H9 (cell line): Measurements from ENCODE around the gene OR5H2. TPM values are rescaled to one million over a fixed set of nuclear protein-coding genes. Genes with fewer than 3 reads are reported as not detected.

Experiments
- DNase-seq: peaks from one replicate; pipeline ENCODE4 v3.0.0-alpha.2; 2017
- H2AFZ ChIP-seq: one replicate; pipeline ENCODE4 v1.6.1; 2013; ENCODE audit warnings: mild to moderate bottlenecking, low read length, control low read depth, moderate library complexity
- H2AK5ac ChIP-seq: 2 replicates; pipeline ENCODE4 v1.6.1; 2013; ENCODE audit warnings: low read length, control low read depth, mixed read lengths; ENCODE audit not compliant: insufficient read length
- H2BK120ac ChIP-seq: one replicate; pipeline ENCODE4 v1.6.1; 2013; ENCODE audit warnings: low read depth, mild to moderate bottlenecking, low read length, control low read depth, inconsistent platforms; ENCODE audit not compliant: poor library complexity, severe bottlenecking
- H2BK12ac ChIP-seq: 2 replicates; pipeline ENCODE4 v1.6.1; 2013; ENCODE audit warnings: low read length, control low read depth, mixed read lengths, low read depth; ENCODE audit not compliant: insufficient read length
- H2BK15ac ChIP-seq: 2 replicates; pipeline ENCODE4 v1.6.1; 2013; ENCODE audit warnings: low read depth, low read length, control low read depth
- H2BK20ac ChIP-seq: one replicate; pipeline ENCODE4 v1.6.1; 2013; ENCODE audit warnings: low read depth, mild to moderate bottlenecking, low read length, control low read depth, inconsistent platforms; ENCODE audit not compliant: poor library complexity, severe bottlenecking
- H2BK5ac ChIP-seq: 2 replicates; pipeline ENCODE4 v1.6.1; 2013; ENCODE audit warnings: low read length, control low read depth, mixed read lengths; ENCODE audit not compliant: insufficient read length
- H3K14ac ChIP-seq: 2 replicates; pipeline ENCODE4 v1.6.1; 2013; ENCODE audit warnings: low read length, control low read depth; ENCODE audit not compliant: insufficient read depth
- H3K18ac ChIP-seq: 2 replicates; pipeline ENCODE4 v1.6.1; 2013; ENCODE audit warnings: low read depth, mild to moderate bottlenecking, mixed read lengths, low read length, control low read depth; ENCODE audit not compliant: insufficient read length
- H3K23ac ChIP-seq: 2 replicates; pipeline ENCODE4 v1.6.1; 2013; ENCODE audit warnings: low read length, control low read depth, mixed read lengths, low read depth; ENCODE audit not compliant: insufficient read length
- H3K23me2 ChIP-seq: 2 replicates; pipeline ENCODE4 v1.6.1; 2013; ENCODE audit warnings: low read depth, mild to moderate bottlenecking, mixed read lengths, low read length, control low read depth; ENCODE audit not compliant: insufficient read length, poor library complexity, severe bottlenecking
- H3K27ac ChIP-seq: 2 replicates; pipeline ENCODE4 v1.5.1; 2013; ENCODE audit warnings: low read length, control low read depth, mixed read lengths, low read depth; ENCODE audit not compliant: insufficient read length
- H3K27me3 ChIP-seq: 2 replicates; pipeline ENCODE4 v1.6.1; 2013; ENCODE audit warnings: low read length, control low read depth, inconsistent platforms; ENCODE audit not compliant: insufficient read depth
- H3K4ac ChIP-seq: 2 replicates; pipeline ENCODE4 v1.6.1; 2013; ENCODE audit warnings: low read depth, mild to moderate bottlenecking, control low read depth, inconsistent platforms, low read length, moderate library complexity
- H3K4me1 ChIP-seq: 2 replicates; pipeline ENCODE4 v1.6.1; 2013; ENCODE audit warnings: low read length, control low read depth, inconsistent platforms; ENCODE audit not compliant: insufficient read depth
- H3K4me2 ChIP-seq: 2 replicates; pipeline ENCODE4 v1.6.1; 2013; ENCODE audit warnings: low read length, control low read depth, mixed read lengths; ENCODE audit not compliant: insufficient read length, insufficient read depth
- H3K56ac ChIP-seq: 2 replicates; pipeline ENCODE4 v1.6.1; 2013; ENCODE audit warnings: low read depth, mild to moderate bottlenecking, mixed read lengths, low read length, control low read depth; ENCODE audit not compliant: insufficient read length
- H3K79me1 ChIP-seq: 2 replicates; pipeline ENCODE4 v1.6.1; 2013; ENCODE audit warnings: low read depth, mild to moderate bottlenecking, moderate library complexity, low read length, control low read depth, inconsistent platforms; ENCODE audit not compliant: insufficient read depth, poor library complexity, severe bottlenecking
- H3K79me2 ChIP-seq: 2 replicates; pipeline ENCODE4 v1.6.1; 2013; ENCODE audit warnings: low read length, control low read depth, inconsistent platforms; ENCODE audit not compliant: insufficient read depth
- H3K9ac ChIP-seq: 2 replicates; pipeline ENCODE4 v1.6.1; 2013; ENCODE audit warnings: low read length, control low read depth, mixed read lengths; ENCODE audit not compliant: insufficient read length; ENCODE audit errors: extremely low read depth
- H3K9me3 ChIP-seq: one replicate; pipeline ENCODE4 v1.6.1; 2013; ENCODE audit warnings: low read depth, low read length, inconsistent platforms; ENCODE audit not compliant: control insufficient read depth
- H3T11ph ChIP-seq: one replicate; pipeline ENCODE4 v1.6.1; 2013; ENCODE audit warnings: mild to moderate bottlenecking, low read length, control low read depth, inconsistent platforms
- H4K20me1 ChIP-seq: one replicate; pipeline ENCODE4 v1.6.1; 2013; ENCODE audit not compliant: control insufficient read depth, insufficient read length, insufficient read depth
- H4K5ac ChIP-seq: 2 replicates; pipeline ENCODE4 v1.6.1; 2013; ENCODE audit warnings: low read depth, mild to moderate bottlenecking, mixed read lengths, low read length, control low read depth; ENCODE audit not compliant: insufficient read length
- H4K8ac ChIP-seq: replicated peaks from 2 replicates; pipeline ENCODE4 v1.6.1; 2013; ENCODE audit warnings: low read length, control low read depth, mixed read lengths, low read depth; ENCODE audit not compliant: insufficient read length
- H4K91ac ChIP-seq: 2 replicates; pipeline ENCODE4 v1.6.1; 2013; ENCODE audit warnings: low read depth, mild to moderate bottlenecking, moderate library complexity, mixed read lengths, low read length, control low read depth; ENCODE audit not compliant: insufficient read length
- H3K27ac Mint-ChIP-seq, 3 experiments: 2 replicates in 2 of 3; 3 replicates in 1 of 3; pipeline ENCODE4 v1.8.0; 2020 to 2021; ENCODE audit warnings: mixed read lengths in 3 of 3, mild to moderate bottlenecking in 1 of 3, moderate library complexity in 1 of 3
- H3K27me3 Mint-ChIP-seq: 2 replicates; pipeline ENCODE4 v1.8.0; 2021; ENCODE audit warnings: low read depth, mild to moderate bottlenecking, moderate library complexity, mixed read lengths
- H3K36me3 Mint-ChIP-seq, 3 experiments: 2 replicates in 2 of 3; 3 replicates in 1 of 3; pipeline ENCODE4 v1.8.0; 2020 to 2021; ENCODE audit warnings: low read depth in 3 of 3, mixed read lengths in 3 of 3; ENCODE audit not compliant: insufficient read depth in 1 of 3
- H3K4me1 Mint-ChIP-seq, 2 experiments: 2 replicates each; pipeline ENCODE4 v1.8.0; 2020; ENCODE audit warnings: mixed read lengths in 2 of 2
- H3K4me3 Mint-ChIP-seq, 2 experiments: 2 replicates in 1 of 2; 3 replicates in 1 of 2; pipeline ENCODE4 v1.8.0; 2020 to 2021; ENCODE audit warnings: mild to moderate bottlenecking in 2 of 2, mixed read lengths in 2 of 2, moderate library complexity in 1 of 2
- H3K9me3 Mint-ChIP-seq, 2 experiments: 2 replicates in 1 of 2; 3 replicates in 1 of 2; pipeline ENCODE4 v1.8.0; 2020; ENCODE audit warnings: mild to moderate bottlenecking in 2 of 2, mixed read lengths in 2 of 2, moderate library complexity in 1 of 2
- CTCF ChIP-seq: fragments of 200-600 bp; sonication (generic); conservative IDR thresholded peaks from 3 replicates; pipeline ENCODE4 v1.8.0; 2021; ENCODE audit warnings: antibody characterized with exemption, mild to moderate bottlenecking
- WGBS: extraction: QIAGEN DNeasy Blood & Tissue Kit; methylation state at CpG from one replicate; pipeline ENCODE4 v1.1.7; 2013; ENCODE audit warnings: missing lambda C conversion rate, low lambda C conversion rate, mixed read lengths; ENCODE audit not compliant: insufficient read length; ENCODE audit errors: extremely low coverage; 5-methylcytosine and 5-hydroxymethylcytosine counted together
- total RNA-seq: library from RNA; stranded (reverse); gene quantifications from 2 replicates; pipeline ENCODE4 v1.2.1, GENCODE V29; 2021

OR5H2 gene
- total RNA-seq, 1 experiment from 2014 or later, result not detected

GRCh38 chr3:98329392-98330124, 47.3 kb downstream of the OR5H2 start:
- H3K27ac Mint-ChIP-seq, result peak overlapping the region in 2 of 3 experiments; percentile 95; a peak in 4 of 7 replicates
- peak; percentile 82 for TF ChIP-seq CTCF
- Histone ChIP-seq H3K9ac (no peak overlapping the region), H3K9me3 (no peaks in the 10 kb centered on the region), H4K5ac (peak overlapping the region; percentile 6), H3K56ac (no peak overlapping the region), H4K8ac (no peak overlapping the region), H3K23me2 (no peaks in the 10 kb centered on the region), H3K14ac (peak overlapping the region; percentile 28; the same call in 1 of the 2 replicates), H3K18ac (peak overlapping the region; percentile 37), H2BK12ac (no peak overlapping the region), H2BK5ac (no peak overlapping the region), H2BK120ac (no peak overlapping the region), H3K79me1 (no peaks in the 10 kb centered on the region), H2AK5ac (no peak overlapping the region), H3K79me2 (no peaks in the 10 kb centered on the region; the same call in 1 of the 2 replicates), H3K4me2 (no peak overlapping the region), H2BK15ac (no peak overlapping the region), H2AFZ (no peak overlapping the region), H3K23ac (no peak overlapping the region), H4K20me1 (no peaks in the 10 kb centered on the region), H2BK20ac (no peak overlapping the region), H3K4ac (no peak overlapping the region), H4K91ac (no peak overlapping the region), H3K27me3 (no peaks in the 10 kb centered on the region), H3K27ac (no peak overlapping the region), H3T11ph (no peak overlapping the region), H3K4me1 (peaks cover 9% of the 10 kb centered on the region; the same call in 1 of the 2 replicates)
- no peak overlapping the region for H3K4me3 Mint-ChIP-seq
- no peaks in the 10 kb centered on the region; a peak in 1 of 7 replicates for H3K36me3 Mint-ChIP-seq
- no CpG with 5 or more reads among the region's 6 CpGs for WGBS
- no peaks in the 10 kb centered on the region; a peak in 1 of 5 replicates for H3K9me3 Mint-ChIP-seq
- H3K27me3 Mint-ChIP-seq, result no peaks in the 10 kb centered on the region
- peaks cover 43 to 49% of the 10 kb centered on the region in 2 experiments for H3K4me1 Mint-ChIP-seq
- peak; percentile 73 for DNase-seq
